IPS-20b (cell line): ENCODE measurements around the gene ZNF503.

Experiments
- H3K27ac ChIP-seq: one replicate; pipeline ENCODE4 v1.5.1; 2013; ENCODE audit warnings: low read length
- H3K27me3 ChIP-seq: 2 replicates; pipeline ENCODE4 v1.6.1; 2013; ENCODE audit warnings: mild to moderate bottlenecking, low read length, inconsistent platforms; ENCODE audit not compliant: insufficient read depth
- H3K36me3 ChIP-seq: 2 replicates; pipeline ENCODE4 v1.6.1; 2013; ENCODE audit warnings: low read depth, mild to moderate bottlenecking, inconsistent platforms, low read length, moderate library complexity; ENCODE audit not compliant: insufficient read depth
- H3K4me1 ChIP-seq: 2 replicates; pipeline ENCODE4 v1.6.1; 2013; ENCODE audit warnings: mild to moderate bottlenecking, control low read depth, inconsistent platforms, low read length, moderate library complexity; ENCODE audit not compliant: insufficient read depth
- H3K4me3 ChIP-seq: 2 replicates; pipeline ENCODE4 v1.5.1; 2013; ENCODE audit warnings: mild to moderate bottlenecking, low read length, inconsistent platforms
- H3K9ac ChIP-seq: 2 replicates; pipeline ENCODE4 v1.6.1; 2013; ENCODE audit warnings: low read depth, mild to moderate bottlenecking, inconsistent platforms, low read length, moderate library complexity
- H3K9me3 ChIP-seq: 2 replicates; pipeline ENCODE4 v1.6.1; 2013; ENCODE audit warnings: mild to moderate bottlenecking, low read depth, low read length, inconsistent platforms; ENCODE audit not compliant: insufficient read depth

ZNF503 gene

GRCh38 chr10:75440271-75440793, 38.8 kb upstream of the ZNF503 start:
- Histone ChIP-seq H3K36me3 (no peaks in the 10 kb centered on the region), H3K9me3 (peaks cover 12% of the 10 kb centered on the region), H3K27me3 (peaks cover 50% of the 10 kb centered on the region), H3K27ac (no peak overlapping the region), H3K4me1 (no peaks in the 10 kb centered on the region), H3K9ac (no peak overlapping the region), H3K4me3 (no peak overlapping the region)

GRCh38 chr10:75439811-75440210, 38.2 kb upstream of the ZNF503 start:
- peaks cover 12% of the 10 kb centered on the region for H3K9me3 ChIP-seq

DNA sequence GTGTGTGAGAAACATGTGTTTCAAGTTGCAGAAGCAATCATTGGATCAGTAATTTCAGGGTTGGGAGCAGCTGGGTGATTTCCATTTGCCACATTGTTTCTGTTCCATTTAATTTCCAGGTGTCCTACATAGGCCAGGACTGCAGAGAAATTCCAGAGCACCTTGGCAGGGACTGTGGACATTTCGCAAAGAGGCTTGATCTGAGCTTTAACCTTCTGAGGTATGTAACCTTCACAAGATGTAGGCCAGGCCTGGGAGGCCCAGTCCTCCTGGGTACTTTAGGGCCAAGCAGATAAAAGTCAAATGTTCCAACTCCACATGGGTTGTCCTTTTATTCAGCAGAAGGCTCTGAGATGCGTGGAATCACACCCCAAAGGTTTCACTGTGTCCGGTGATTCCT, 36.7 kb upstream of the ZNF503 start:
- Histone ChIP-seq H3K27me3 (peaks cover 70% of the 10 kb centered on the region), H3K9ac (no peak overlapping the region), H3K27ac (no peak overlapping the region), H3K4me3 (no peak overlapping the region), H3K9me3 (peaks cover 6% of the 10 kb centered on the region), H3K4me1 (no peaks in the 10 kb centered on the region), H3K36me3 (no peaks in the 10 kb centered on the region)

More at GRCh38 chr10:75439811-75440210, 38.2 kb upstream of the ZNF503 start:
- no peak overlapping the region for H3K9ac ChIP-seq
- no peak overlapping the region for H3K27ac ChIP-seq
- H3K4me1 ChIP-seq, result no peaks in the 10 kb centered on the region
- no peak overlapping the region for H3K4me3 ChIP-seq
- no peaks in the 10 kb centered on the region for H3K36me3 ChIP-seq
- peaks cover 55% of the 10 kb centered on the region for H3K27me3 ChIP-seq

DNA sequence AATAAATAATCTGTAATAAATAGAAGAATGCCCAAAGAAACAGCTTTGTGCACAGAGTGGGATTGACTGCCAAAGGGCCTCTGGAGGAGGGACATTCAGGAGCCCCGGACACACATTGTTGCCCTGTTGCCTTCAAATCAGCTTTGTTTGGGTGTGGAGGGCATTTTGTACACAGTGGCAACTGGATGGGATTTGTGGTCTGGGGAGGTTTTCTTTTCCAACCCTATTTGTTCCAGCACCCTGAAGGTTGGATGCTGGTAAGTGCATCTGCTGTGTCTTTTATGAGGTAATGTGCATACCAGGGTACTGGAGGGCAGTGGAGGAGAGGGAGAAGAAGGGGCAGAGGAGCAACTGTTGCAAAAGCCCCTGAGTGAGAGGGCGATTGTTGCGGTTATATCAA, 36.1 kb upstream of the ZNF503 start:
- H3K9ac ChIP-seq, result no peak overlapping the region
- H3K27me3 ChIP-seq, result peaks cover 76% of the 10 kb centered on the region
- H3K36me3 ChIP-seq, result no peaks in the 10 kb centered on the region
- H3K9me3 ChIP-seq, result peaks cover 2% of the 10 kb centered on the region; the same call in 1 of the 2 replicates
- H3K27ac ChIP-seq, result no peak overlapping the region
- no peak overlapping the region for H3K4me3 ChIP-seq
- no peaks in the 10 kb centered on the region for H3K4me1 ChIP-seq

DNA sequence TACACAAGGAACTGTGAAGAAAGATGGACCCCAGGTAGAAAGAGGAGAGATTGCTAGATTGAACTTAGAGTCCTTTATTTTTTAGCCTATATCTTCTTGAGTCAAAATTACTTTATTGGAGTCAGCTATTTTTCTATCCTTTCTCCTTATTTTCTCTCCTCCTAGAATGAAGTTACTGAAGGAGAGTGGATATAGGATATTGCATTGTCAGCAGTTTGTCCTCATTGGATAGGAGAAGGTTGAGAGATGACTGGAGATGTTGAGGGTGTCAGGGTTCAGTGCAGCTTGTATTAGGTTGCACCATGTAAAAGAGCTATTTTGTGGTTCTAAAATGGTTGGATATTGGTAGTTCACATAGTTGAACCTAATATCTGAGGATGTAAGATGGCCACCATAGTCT, 35.3 kb upstream of the ZNF503 start:
- Histone ChIP-seq H3K36me3 (no peaks in the 10 kb centered on the region), H3K27ac (no peak overlapping the region), H3K27me3 (peaks cover 84% of the 10 kb centered on the region), H3K4me3 (no peak overlapping the region), H3K4me1 (no peaks in the 10 kb centered on the region), H3K9ac (no peak overlapping the region), H3K9me3 (no peaks in the 10 kb centered on the region)

DNA sequence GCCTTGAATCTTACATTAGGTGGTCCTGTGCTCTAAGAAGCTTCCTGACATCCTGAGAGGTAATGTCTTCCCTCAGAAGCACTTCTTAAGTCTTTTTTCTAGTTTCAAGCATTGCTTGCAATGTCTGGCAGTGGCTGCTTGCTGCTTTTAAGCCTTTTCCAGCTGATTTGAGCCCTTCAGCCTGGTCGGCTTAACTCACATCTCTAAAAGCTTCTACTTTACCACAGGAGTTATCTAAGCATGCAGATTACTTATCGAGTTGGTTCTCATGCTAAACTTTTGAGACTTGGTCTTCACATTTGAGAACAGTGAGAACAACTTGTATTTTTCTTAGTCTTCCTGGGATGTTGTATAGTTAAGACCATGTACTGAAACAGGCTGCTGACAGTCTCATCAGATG, 33.7 kb upstream of the ZNF503 start:
- Histone ChIP-seq H3K4me1 (peaks cover 7% of the 10 kb centered on the region; the same call in 1 of the 2 replicates), H3K27me3 (peaks cover 100% of the 10 kb centered on the region), H3K4me3 (no peak overlapping the region), H3K36me3 (no peaks in the 10 kb centered on the region), H3K9me3 (no peaks in the 10 kb centered on the region), H3K9ac (no peak overlapping the region), H3K27ac (no peak overlapping the region)

GRCh38 chr10:75434291-75434690, 32.7 kb upstream of the ZNF503 start:
- Histone ChIP-seq H3K27me3 (peaks cover 100% of the 10 kb centered on the region), H3K36me3 (no peaks in the 10 kb centered on the region), H3K27ac (no peak overlapping the region), H3K4me1 (peaks cover 12% of the 10 kb centered on the region; the same call in 1 of the 2 replicates), H3K4me3 (no peak overlapping the region), H3K9me3 (no peaks in the 10 kb centered on the region), H3K9ac (no peak overlapping the region)

DNA sequence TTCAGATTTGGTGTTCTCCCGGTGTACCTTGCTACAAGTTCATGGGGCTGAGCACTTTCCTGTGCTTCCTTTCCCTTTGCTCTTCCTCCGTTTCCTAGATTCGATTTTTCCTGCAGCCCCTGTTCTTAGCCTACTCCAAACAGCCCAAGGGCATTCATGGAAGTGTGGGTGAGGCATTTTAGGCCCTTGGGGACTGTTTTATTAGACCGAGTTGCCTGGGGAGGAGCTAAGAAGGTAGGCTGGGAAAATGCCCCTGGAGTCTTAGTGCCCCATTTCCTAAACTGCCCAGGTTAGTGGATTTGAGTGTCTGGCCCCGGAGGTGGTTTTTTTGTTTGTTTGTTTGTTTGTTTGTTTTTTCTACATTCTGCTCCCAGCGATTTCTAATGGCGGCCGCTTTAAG, 31.7 kb upstream of the ZNF503 start:
- no peaks in the 10 kb centered on the region for H3K36me3 ChIP-seq
- no peak overlapping the region for H3K9ac ChIP-seq
- no peak overlapping the region for H3K4me3 ChIP-seq
- H3K9me3 ChIP-seq, result no peaks in the 10 kb centered on the region
- no peak overlapping the region for H3K27ac ChIP-seq
- peaks cover 100% of the 10 kb centered on the region for H3K27me3 ChIP-seq
- peaks cover 12% of the 10 kb centered on the region for H3K4me1 ChIP-seq

GRCh38 chr10:75432763-75433162, 31.2 kb upstream of the ZNF503 start:
- no peak overlapping the region for H3K4me3 ChIP-seq
- no peak overlapping the region for H3K27ac ChIP-seq
- H3K36me3 ChIP-seq, result no peaks in the 10 kb centered on the region
- no peaks in the 10 kb centered on the region for H3K9me3 ChIP-seq
- no peak overlapping the region for H3K9ac ChIP-seq
- peaks cover 100% of the 10 kb centered on the region for H3K27me3 ChIP-seq
- peaks cover 12% of the 10 kb centered on the region for H3K4me1 ChIP-seq

- Histone ChIP-seq H3K4me3 (no peak overlapping the region), H3K27me3 (peaks cover 99% of the 10 kb centered on the region), H3K36me3 (no peaks in the 10 kb centered on the region)
Measured at GRCh38 chr10:75432176-75432575, 30.6 kb upstream of the ZNF503 start.

DNA sequence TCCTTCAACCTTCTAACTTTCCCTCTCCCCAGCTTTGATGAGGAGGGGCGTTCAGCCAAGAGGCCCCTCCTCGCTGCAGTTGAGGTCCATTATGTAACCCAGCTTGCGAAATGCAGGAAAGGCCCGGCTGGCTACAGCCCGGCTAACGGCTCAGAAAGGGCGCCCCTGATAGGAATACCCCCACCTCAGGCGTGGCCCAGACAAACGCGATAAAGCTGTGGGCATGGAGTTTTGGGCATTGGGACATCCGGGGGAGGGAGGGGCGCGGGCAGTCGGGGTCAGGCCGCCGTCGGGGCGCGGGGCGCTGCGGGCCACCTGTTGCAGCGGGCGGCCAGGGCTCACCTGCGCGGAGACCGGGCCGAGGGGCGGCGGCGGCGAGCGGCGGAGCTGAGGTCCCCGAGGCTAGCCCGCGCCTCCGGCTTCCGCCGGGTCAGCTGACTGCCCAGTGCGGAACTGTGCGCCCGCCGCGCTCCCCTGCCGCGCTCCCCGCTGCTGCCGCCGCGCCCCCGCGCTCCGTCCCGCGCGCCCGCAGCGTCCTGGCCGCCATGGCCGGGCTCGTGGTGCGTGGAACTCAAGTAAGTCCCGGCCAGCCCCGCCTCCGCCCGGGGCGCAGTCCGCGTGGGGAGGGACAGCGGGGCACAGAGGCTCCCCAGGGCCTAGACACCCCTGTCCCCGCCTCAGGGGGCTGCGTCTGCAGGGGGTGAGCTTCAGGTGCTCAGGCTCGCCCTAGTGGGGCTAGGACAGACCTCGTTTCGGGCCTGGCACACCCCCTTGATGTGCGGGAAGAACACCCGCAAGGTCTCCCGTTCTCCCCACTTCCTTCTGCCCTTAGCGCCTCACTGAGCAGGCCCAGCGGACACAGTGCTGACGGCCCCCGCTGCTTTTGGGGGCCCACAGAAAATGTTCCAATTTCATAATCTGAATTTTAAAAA, 29.9 kb upstream of the ZNF503 start, which contains the start of gene LRMDA:
Gene LRMDA, plus strand, starts transcription at position 445 of the 932 bp plus-strand sequence.
- H3K9ac ChIP-seq, result no peak within 1 kb of the TSS
- H3K9me3 ChIP-seq, result no peaks in the 10 kb centered on the region
- peaks cover 12% of the 10 kb centered on the region for H3K4me1 ChIP-seq
- peaks cover 99% of the 10 kb centered on the region for H3K27me3 ChIP-seq
- H3K4me3 ChIP-seq, result peak within 1 kb of the TSS; percentile 47; the same call in 1 of the 2 replicates
- no peak within 1 kb of the TSS for H3K27ac ChIP-seq
- H3K36me3 ChIP-seq, result no peaks in the 10 kb centered on the region

More at GRCh38 chr10:75432176-75432575, 30.6 kb upstream of the ZNF503 start:
- H3K9me3 ChIP-seq, result no peaks in the 10 kb centered on the region
- peaks cover 12% of the 10 kb centered on the region for H3K4me1 ChIP-seq
- no peak overlapping the region for H3K9ac ChIP-seq
- H3K27ac ChIP-seq, result no peak overlapping the region
